C4-2B (cell line): ENCODE data around the gene SETD6.

Experiments
- CTCF ChIP-seq: fragments of 450-650 bp; conservative IDR thresholded peaks from 2 replicates; pipeline ENCODE4 v1.5.1; 2017; ENCODE audit warnings: mild to moderate bottlenecking
- ZFX ChIP-seq: fragments of 450-650 bp; IDR thresholded peaks from 2 replicates; pipeline ENCODE4 v1.6.1; 2017

- TF ChIP-seq CTCF (no peak), ZFX (no peak)
These were observed 33.1 kb downstream of the SETD6 start for GRCh38 chr16:58548378-58548777.
